Retinal pigment epithelial cell (primary cell): ENCODE data around the gene CCNG1.

ENCODE experiments used
- DNase-seq: peaks from one replicate; pipeline ENCODE4 v3.0.0-alpha.2; 2010; ENCODE audit warnings: low read depth
- H3K4me3 ChIP-seq: 2 replicates; pipeline ENCODE4 v1.5.1; 2011; ENCODE audit warnings: mild to moderate bottlenecking, low read length, control low read depth, moderate library complexity
- CTCF ChIP-seq: conservative IDR thresholded peaks from 2 replicates; pipeline ENCODE4 v1.5.1; 2011; ENCODE audit warnings: low read depth, low read length, control low read depth, inconsistent platforms

CCNG1 gene

GRCh38 chr5:163489055-163489744, 51.8 kb downstream of the CCNG1 start:
- no peak for DNase-seq
- no peak overlapping the region for H3K4me3 ChIP-seq
- TF ChIP-seq CTCF = peak; percentile 9

- no peak overlapping the region for H3K4me3 ChIP-seq
- TF ChIP-seq CTCF = no peak
- no peak for DNase-seq
Observed at GRCh38 chr5:163489745-163490075, 52.3 kb downstream of the CCNG1 start.
